ENCODE results near the gene EIF4EBP3.
A peak's percentile ranks its signal among the peaks of the same experiment; 100 is the strongest.

Gene EIF4EBP3

GRCh38 chr5:140556438-140556837, 9.0 kb downstream of the EIF4EBP3 start:
- FAIRE-seq: no peak
- DNase-seq (ENCODE audit: low spot score): no peak

DNA sequence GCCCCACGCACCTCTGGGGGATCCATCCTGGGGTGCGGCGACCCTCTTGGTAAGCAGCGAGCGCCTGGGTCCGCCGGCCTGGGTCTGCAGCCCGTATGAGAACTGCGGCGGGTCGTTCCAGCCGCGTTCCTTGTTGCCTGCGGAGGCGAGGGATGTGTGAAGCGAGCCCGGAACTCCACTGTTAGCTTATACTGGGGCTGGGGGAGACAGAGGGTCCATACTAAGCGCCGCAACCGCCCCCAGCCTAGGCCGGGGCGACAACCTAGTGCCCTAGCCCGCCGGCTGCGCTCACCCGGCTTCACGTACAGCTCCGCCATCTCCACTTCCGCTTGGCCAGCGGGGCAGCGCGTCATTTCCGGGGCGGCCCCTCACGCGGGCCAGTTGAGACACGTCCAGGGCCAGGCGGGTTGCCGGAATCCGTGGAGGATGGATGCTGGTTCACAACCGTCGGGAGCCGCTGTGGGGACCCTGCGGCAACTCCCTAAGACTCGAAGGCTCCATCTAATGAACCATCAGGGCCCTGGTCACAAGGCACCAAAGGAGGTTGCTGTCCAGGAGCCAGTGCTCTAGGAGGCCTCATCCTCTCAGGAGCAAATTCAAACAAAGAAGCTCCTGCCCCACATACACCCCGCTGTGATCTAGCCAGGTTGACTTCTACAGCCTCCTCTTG, 9.8 kb downstream of the EIF4EBP3 start, which contains the start of gene SRA1:
SRA1 (minus strand) TSS at position 338 of the 670 bp plus-strand sequence; CDS start at position 317, 21 bp downstream.
- DNase-seq (ENCODE audit: low spot score): peak; percentile 93
- FAIRE-seq: no peak

DNA sequence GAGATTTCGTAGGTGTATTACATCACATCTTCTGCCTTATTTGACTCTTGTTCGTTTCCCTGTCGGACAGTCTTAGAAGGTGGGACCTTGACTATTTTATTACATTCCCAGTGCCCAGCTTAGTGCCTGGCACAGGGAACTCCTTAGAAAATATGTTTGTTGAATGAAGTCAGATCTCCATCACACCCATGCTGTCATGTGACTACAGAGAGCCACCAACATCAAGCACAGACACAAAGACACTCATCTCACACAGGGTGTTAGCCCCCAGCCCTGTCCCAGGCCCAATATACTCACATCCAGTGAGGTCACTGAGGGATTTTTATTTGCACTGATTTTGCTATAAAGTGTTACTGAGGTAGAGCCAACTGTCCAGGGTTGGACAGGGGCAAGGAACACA, 10.5 kb downstream of the EIF4EBP3 start:
- DNase-seq (ENCODE audit: low spot score): no peak
- no peak for FAIRE-seq

GRCh38 chr5:140558542-140558941, 11.1 kb downstream of the EIF4EBP3 start:
- FAIRE-seq (no peak), DNase-seq (ENCODE audit: low spot score) (no peak)

GRCh38 chr5:140560227-140560626, 12.8 kb downstream of the EIF4EBP3 start:
- no peak for DNase-seq (ENCODE audit: low spot score)
- no peak for FAIRE-seq

DNA sequence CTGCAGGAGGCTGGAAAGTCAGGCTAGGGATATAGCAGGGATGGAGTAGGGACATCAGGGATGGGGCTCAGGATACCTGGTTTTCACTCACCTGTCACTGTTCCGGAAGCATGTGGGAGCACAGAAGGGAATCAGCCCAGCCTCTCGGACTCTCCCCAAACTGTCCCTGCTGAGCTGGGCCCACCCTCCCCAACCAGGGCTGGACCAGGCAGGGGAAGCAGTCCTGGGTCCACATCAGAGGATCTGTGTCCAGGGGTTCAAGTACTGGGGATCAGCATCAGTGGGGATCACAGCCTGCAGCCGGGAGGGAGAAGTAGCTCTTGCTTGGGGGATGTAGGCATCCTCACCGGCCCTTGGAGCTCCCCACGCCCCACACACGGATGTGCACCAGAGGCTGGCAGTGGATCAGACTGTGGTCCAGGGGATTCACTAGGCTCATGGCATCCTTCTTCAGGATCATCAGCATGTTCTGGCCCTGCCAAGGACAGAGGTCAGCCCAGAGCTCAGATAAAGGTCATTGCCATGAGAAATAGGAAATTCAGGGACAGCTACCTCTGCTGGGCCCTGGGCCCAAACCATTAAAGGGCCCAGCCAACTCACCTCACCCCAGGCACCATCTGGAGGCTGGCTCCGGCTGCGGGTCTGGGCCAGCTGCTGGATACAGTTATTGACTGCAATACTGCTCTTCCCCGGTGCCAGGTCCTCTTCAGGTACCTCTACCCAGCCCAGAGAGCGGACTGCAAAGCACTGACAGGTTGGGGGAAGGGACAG, 14.5 kb downstream of the EIF4EBP3 start:
- FAIRE-seq (no peak), DNase-seq (ENCODE audit: low spot score) (no peak)

GRCh38 chr5:140563596-140563995, 16.1 kb downstream of the EIF4EBP3 start:
- no peak for DNase-seq (ENCODE audit: low spot score)
- FAIRE-seq: no peak

- FAIRE-seq (peak; percentile 23), DNase-seq (ENCODE audit: low spot score) (peak; percentile 94)
Measured at GRCh38 chr5:140564196-140565023, 16.9 kb downstream of the EIF4EBP3 start, which contains the start of the genes APBB3 and SLC35A4. APBB3 (minus strand) TSS chr5:140564598; CDS start chr5:140564245, 353 bp downstream. SLC35A4 (plus strand) TSS chr5:140564828; CDS start chr5:140567170, 2,342 bp downstream.

DNA sequence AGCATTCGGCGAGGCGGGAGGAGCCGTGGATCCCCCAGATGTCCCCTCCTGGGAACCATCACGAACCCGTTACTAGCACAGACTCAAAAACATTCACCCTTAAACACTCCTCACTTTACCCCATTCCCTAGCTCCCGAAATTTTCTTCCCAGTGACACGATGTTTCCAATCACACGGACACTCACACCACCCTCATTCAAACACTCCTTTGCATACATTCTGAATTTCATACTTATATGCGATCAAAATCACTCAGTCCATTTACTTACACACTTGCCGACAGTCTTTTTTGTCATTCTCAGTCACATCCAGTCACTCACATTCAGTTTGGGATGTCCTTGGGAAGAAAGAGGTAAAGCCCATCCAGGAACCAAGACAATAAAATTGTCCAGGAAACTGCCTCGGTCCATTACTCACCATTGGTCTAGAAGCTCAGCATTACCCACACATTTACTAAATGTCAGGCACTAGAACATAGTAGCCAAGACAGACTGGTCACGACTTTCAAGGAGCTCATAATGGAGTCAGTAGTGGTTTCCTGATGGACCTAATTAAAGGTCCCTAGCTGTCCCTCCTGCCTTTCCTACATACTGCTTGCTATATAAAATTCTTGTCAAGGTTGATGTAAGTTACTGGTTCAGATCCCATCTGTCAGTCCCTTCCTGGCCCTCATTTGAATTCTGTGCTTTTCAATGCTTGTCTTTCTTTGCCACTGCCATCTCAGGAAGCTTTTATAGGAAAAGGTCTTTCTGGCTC, 17.7 kb downstream of the EIF4EBP3 start:
- no peak for FAIRE-seq

GRCh38 chr5:140565780-140566095, 18.3 kb downstream of the EIF4EBP3 start:
- no peak for DNase-seq (ENCODE audit: low spot score)
- FAIRE-seq: no peak

More for the DNA sequence above, 17.7 kb downstream of the EIF4EBP3 start:
- no peak for DNase-seq (ENCODE audit: low spot score)

- no peak for FAIRE-seq
- DNase-seq (ENCODE audit: low spot score): no peak
Measured at GRCh38 chr5:140566665-140567064, 19.2 kb downstream of the EIF4EBP3 start.

GRCh38 chr5:140567136-140567818, 19.8 kb downstream of the EIF4EBP3 start:
- DNase-seq (ENCODE audit: low spot score) (no peak), FAIRE-seq (no peak)

GRCh38 chr5:140567871-140568270, 20.4 kb downstream of the EIF4EBP3 start:
- DNase-seq (ENCODE audit: low spot score) (no peak), FAIRE-seq (no peak)

GRCh38 chr5:140568443-140569063, 21.1 kb downstream of the EIF4EBP3 start:
- no peak for FAIRE-seq
- DNase-seq (ENCODE audit: low spot score): no peak

- FAIRE-seq (no peak), DNase-seq (ENCODE audit: low spot score) (no peak)
Measured at GRCh38 chr5:140569197-140569596, 21.7 kb downstream of the EIF4EBP3 start.

GRCh38 chr5:140570058-140570457, 22.6 kb downstream of the EIF4EBP3 start:
- no peak for FAIRE-seq

DNA sequence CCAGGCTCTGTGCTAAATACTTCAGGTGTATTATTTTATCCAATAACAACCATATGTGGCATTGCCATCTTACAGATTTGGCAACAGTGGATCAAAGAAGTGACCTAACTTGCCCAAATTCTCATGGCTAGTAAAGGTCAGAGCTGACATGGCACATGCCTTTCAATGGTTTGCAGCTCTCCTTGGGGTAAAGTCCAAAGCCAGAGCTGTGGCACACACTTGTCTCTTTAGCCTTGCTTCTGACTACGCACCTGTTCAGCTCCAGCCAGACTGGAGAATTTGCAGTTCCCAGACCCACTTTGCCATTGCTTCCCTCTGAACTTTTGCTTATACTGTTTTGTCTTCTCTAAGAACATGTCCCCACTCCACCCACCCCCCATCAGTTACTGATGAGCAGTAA, 23.0 kb downstream of the EIF4EBP3 start:
- no peak for DNase-seq (ENCODE audit: low spot score)
- FAIRE-seq: no peak

More at GRCh38 chr5:140570058-140570457, 22.6 kb downstream of the EIF4EBP3 start:
- DNase-seq (ENCODE audit: low spot score): no peak

DNA sequence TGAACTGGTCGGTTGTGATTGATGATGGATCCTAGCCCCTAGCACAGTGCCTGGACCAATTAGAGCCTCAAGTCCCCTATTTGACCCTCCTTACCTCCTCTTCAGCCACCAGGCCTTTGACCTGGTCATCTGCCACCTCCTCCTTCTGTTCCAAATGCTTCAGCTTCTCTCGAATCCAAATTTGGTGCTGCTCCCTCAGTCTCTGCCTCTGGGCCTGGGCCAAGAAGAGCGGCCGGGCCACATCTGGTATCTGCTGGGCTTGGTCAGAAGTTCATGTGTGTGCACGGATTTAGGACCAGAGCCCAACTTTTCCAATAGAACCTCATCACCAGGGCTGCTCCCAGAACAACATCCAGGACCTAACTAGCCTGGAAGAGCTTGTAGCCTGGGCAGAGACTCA, 23.6 kb downstream of the EIF4EBP3 start:
- DNase-seq (ENCODE audit: low spot score): no peak
- FAIRE-seq: no peak

DNA sequence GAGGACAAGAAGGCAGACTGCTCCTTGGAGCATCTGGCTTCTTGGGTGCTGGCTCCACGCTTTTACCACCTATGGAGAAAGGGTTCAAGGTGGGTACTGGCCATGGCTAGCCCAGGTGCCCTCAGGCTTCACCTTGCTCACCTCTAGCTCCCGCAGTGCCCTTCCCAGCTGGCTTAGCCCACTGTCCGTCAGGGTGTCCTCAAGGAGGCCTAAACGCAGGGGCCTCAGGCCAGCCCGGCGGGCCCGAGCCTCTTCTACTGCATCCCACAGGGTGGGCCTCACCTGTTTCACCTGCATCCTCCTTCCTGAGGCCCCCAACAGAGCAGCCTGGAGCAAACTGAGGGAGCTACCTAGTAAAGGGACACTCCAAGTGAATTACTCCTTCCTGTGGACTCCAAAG, 26.2 kb downstream of the EIF4EBP3 start:
- DNase-seq (ENCODE audit: low spot score) (no peak), FAIRE-seq (no peak)

GRCh38 chr5:140574165-140574564, 26.7 kb downstream of the EIF4EBP3 start:
- DNase-seq (ENCODE audit: low spot score) (no peak), FAIRE-seq (no peak)
